GM18870 (cell line): ENCODE data around the gene DMAP1.
"Not testable (repeated sequence)": the region's sequence is repeated elsewhere in the genome, so short reads cannot be mapped to it uniquely, and the experiment has no call there.

Experiments used
- ATAC-seq: cut with Tn5 transposase; IDR thresholded peaks from one replicate; pipeline ENCODE4 v1.9.1; 2021; ENCODE audit warnings: moderate library complexity; ENCODE audit not compliant: unreplicated experiment

DMAP1 gene, protein sequence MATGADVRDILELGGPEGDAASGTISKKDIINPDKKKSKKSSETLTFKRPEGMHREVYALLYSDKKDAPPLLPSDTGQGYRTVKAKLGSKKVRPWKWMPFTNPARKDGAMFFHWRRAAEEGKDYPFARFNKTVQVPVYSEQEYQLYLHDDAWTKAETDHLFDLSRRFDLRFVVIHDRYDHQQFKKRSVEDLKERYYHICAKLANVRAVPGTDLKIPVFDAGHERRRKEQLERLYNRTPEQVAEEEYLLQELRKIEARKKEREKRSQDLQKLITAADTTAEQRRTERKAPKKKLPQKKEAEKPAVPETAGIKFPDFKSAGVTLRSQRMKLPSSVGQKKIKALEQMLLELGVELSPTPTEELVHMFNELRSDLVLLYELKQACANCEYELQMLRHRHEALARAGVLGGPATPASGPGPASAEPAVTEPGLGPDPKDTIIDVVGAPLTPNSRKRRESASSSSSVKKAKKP

GRCh38 chr1:44213222-44214112 lies at the start of gene DMAP1:
DMAP1 (plus strand) TSS chr1:44213471; CDS start chr1:44213754, 283 bp downstream.
- no peak for ATAC-seq

GRCh38 chr1:44168520-44169098 lies 44.7 kb upstream of the DMAP1 start:
- no peak for ATAC-seq

- ATAC-seq: no peak
These were observed 42.9 kb upstream of the DMAP1 start for GRCh38 chr1:44170281-44170823.

DNA sequence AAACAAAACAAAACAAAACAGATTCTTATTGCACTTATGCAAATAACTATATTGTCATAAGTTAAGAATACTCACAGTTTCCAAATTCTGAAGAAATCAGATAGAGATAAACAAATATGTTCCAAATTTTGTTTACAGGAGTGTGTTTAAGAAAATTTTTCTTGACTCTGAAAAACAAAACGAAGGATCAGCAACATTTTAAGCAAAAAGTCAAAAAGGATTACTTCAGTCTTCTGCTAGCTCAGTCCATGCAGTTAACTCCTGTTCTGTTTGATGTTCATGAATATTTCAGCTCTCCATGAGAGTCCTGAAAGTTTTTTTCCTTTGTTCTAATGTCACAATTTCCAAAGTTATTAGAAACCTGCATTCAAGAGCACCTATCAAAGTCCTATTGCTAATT lies 38.6 kb upstream of the DMAP1 start:
- no peak for ATAC-seq

DNA sequence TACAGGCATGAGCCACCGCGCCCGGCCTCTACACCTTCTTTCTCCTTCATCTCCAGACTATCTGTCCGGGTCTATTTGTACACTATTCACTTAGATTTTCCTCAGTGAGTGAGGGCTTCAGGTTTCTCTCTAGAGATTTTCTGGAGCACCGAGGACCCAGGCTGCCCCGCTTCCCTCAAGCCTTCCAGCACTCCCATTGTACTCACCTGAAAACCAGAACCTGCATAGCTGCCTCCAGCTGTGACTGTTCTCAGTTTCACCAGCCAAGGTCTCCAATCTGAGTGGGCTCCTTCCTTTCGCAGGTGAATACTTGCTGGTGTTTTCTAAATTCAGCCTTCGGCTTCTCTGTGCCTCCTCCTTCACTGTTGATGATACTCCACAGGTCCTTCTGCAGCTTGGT lies 12.9 kb upstream of the DMAP1 start:
- ATAC-seq: no peak

GRCh38 chr1:44206545-44206944 lies 6.7 kb upstream of the DMAP1 start:
- ATAC-seq: not testable (repeated sequence)

DNA sequence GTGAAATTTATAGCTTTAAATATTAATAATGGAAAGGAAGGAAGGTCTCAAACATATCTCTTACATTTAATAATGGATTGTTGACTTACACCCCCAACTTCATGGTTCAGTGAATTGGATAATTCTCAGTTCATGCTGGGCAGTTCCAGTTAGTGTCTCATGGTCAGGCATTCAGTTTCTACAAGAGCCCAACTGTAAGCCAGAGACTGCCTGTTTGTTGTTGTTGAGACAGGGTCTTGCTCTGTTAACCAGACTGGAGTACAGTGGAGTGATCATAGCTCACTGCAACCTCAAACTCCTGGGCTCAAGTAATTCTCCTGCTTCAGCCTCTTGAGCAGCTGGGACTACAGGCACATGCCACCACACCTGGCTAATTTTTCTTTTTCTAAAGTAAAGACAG lies 5.0 kb upstream of the DMAP1 start:
- ATAC-seq: no peak

DNA sequence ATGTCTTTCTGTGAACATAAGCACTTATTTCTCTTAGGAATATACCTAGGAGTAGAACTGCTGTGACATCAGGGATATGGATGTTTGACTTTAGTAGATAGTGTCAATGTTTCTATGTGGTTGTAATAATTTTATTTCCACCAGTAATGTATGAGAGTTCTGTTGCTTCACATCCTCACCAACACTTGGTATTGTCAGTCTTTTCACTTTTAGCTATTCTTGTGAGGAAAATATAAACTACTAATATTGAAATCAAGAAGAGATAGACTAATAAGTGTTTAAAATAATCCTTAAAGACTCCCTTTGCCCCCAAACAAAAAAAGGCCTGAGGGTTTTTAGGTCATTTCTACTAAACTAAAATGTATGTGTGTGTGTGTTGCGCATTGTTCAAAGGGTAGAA lies 2.7 kb upstream of the DMAP1 start:
- no peak for ATAC-seq

DNA sequence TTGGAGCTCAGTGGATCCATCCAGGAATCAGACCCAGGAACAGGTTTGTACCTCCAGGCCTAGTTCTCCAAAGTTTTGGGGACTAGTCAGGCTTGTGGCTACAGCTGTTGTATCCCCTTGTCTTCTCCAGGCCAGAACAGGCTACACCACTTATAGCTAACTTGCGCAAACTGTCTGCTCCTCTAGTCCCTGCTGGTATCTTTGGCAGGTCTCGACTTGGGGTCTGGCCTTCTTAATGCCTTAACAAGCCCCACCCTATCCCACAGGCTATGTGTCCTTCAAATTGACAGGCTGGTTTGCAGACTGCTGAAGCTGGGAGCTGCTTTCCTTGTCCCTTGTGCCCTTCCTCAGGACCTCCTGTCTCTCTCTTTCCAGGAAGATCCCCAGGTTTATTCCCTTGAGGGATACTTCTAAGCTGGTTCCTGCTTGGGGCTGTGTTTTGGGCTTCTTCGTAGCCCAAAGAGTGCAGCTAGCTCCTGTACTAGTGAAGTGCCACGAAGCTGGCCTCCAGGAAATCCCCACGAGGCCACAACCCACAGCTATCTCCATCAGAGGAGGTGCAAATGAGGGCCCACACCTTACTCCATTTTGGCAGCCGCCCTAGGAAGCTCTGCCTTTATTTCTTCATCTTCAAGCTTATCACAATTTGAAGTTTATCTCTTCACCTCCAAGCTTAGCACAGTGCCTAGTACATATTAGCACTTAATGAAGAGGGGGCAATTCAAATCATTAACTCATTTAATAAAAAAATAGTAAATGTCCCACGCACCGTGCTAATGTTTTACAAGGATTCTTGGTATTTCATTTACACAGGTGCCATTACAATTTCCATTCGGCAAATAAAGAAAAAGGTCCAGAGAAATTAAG lies 683 bp upstream of the DMAP1 start:
- ATAC-seq: no peak

DNA sequence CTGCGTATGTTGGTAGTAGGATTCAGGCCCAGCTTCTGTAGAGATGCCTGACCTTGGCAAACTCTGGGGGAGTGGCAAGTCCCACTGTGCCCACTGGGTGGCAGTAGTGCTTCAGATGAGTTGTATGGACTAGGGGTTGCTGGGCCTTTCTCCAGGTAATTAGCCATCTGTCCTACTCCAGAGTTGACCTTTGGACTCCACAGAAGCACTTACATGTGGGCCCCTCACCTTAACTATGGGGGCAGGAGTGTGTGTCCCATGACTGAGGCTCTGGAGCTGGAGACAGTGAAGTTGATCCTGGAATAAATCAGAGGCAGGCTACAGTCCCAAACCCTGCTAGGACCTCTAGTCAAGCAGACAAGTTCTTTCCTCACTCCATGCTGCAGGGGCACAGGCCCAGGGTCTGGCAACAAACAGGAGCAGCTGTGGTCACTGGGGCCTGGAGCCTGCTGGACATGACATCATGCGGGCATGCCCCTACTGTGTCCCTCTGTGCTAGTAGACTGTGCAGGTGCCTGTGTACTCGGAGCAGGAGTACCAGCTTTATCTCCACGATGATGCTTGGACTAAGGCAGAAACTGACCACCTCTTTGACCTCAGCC lies 4.6 kb downstream of the DMAP1 start:
- ATAC-seq: no peak

DNA sequence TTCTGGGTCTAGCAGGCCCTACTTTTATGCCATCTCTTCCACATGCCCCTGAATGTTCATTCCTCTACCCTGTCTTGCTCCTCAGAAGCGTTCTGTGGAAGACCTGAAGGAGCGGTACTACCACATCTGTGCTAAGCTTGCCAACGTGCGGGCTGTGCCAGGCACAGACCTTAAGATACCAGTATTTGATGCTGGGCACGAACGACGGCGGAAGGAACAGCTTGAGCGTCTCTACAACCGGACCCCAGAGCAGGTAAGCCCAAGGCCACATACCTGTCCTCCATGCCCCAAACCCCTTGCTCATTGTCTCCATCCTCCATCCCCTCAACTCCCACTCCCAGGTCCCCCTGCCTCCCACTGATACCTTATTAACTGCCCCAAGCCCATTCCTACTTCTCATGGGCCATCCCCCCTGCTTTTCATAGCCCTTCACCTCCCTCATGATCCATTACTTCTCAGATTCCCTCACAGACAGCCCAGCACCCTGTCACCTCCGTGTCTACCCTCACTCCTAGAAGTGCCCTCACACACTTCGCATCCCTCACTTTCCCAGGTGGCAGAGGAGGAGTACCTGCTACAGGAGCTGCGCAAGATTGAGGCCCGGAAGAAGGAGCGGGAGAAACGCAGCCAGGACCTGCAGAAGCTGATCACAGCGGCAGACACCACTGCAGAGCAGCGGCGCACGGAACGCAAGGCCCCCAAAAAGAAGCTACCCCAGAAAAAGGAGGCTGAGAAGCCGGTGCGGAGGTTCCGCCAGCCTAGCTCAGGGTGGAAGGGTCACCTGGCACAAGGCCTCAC lies 5.4 kb downstream of the DMAP1 start:
- no peak for ATAC-seq

- no peak for ATAC-seq
These were observed 6.0 kb downstream of the DMAP1 start for GRCh38 chr1:44219301-44219626.

DNA sequence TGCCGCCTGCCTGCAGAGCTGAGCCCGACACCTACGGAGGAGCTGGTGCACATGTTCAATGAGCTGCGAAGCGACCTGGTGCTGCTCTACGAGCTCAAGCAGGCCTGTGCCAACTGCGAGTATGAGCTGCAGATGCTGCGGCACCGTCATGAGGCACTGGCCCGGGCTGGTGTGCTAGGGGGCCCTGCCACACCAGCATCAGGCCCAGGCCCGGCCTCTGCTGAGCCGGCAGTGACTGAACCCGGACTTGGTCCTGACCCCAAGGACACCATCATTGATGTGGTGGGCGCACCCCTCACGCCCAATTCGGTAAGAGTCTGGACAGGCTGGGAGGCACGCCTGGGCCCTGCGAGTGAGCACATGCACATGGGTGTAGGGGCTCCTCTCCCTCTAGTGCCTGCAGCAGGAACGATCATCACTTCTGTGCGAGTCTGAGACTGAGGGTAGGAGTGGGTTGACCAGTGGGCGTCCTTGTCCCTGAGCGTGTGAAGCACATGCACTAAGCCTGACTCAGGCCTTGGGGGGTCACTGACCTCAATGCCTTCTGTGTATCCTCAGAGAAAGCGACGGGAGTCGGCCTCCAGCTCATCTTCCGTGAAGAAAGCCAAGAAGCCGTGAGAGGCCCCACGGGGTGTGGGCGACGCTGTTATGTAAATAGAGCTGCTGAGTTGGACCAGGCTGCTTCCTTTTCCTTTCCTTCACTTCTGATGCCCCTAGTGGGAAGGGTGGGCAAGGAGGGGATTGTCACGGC lies 6.9 kb downstream of the DMAP1 start:
- ATAC-seq: no peak

GRCh38 chr1:44220755-44221154 lies 7.5 kb downstream of the DMAP1 start:
- no peak for ATAC-seq

DNA sequence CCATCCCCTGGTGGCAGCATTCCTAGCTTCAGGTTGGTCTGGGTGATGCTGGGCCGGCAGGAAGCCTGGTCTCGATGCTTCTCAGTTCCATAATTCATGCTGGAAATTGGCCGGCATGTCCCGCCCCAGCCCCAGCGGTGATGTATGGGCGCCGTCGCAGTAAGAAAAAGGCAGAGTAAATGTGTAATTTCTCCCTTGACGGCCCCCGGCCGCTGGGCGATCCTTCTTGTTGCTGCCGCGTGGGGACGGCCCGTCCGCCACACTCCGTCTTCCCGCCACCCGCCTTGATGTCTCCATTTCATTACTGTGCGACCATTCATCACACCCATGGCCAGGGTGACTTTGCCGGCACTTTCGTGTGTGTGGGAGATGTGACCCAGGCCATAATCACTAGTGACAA lies 8.5 kb downstream of the DMAP1 start:
- ATAC-seq: no peak

GRCh38 chr1:44222397-44223186 lies 9.3 kb downstream of the DMAP1 start:
- no peak for ATAC-seq

DNA sequence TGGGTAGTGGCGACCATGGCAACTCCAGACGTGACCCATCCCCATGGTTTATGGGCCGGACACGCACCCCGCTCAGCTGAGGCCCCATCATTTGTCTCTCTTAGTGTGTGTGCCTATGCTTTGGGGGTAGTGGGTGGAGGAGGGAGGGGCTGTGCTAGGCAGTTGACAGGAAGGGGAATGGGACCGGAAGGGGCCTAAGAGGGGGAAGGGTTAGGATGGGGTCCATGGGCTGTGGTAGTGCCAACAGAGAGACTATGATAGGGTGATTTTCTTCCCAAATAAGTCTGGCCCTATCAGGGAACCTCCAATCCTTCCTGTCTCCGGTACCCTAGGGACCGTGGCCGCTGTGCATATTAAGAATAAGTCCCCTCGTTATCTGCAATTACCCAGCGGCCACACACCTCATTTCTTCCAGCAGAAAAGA lies 9.9 kb downstream of the DMAP1 start:
- ATAC-seq: no peak

DNA sequence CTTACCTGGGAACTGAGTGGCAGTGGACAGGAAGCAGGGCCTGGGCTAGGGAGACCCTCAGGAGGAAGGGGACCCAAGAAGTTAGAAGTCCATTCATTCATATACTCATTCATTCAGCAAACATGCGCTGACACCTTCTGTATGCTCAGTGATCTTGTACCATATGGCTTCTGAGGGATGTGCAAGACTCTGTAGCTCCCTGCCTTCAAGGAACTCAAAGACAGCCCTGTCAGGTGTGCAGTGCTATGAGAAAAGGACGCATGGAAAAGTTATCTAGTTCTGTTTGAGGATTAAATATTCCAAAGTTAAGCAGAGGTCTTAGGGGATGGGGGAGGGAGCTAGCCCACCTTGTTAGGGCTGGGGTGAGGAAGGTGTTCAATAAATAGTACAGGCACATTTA lies 12.5 kb downstream of the DMAP1 start:
- no peak for ATAC-seq
